Measurements from ENCODE around the gene PXK.
"Not testable (repeated sequence)": the region's sequence is repeated elsewhere in the genome, so short reads cannot be mapped to it uniquely, and the experiment has no call there.

PXK gene

GRCh38 chr3:58332575-58333188 is at the start of gene PXK:
Gene PXK (plus strand): TSS chr3:58332892. CDS start chr3:58332989, 97 bp downstream.
- Mint-ChIP-seq H3K4me3 (peak within 1 kb of the TSS; percentile 99), H3K9me3 (ENCODE audit: low read depth) (no peaks in the 10 kb centered on the region), H3K4me1 (ENCODE audit: low read depth) (peaks cover 42% of the 10 kb centered on the region), H3K27me3 (no peaks in the 10 kb centered on the region), H3K36me3 (peaks cover 7% of the 10 kb centered on the region), H3K27ac (peak within 1 kb of the TSS; percentile 95)

- Mint-ChIP-seq H3K27me3 (no peaks in the 10 kb centered on the region), H3K4me3 (no peak overlapping the region), H3K9me3 (ENCODE audit: low read depth) (no peaks in the 10 kb centered on the region), H3K36me3 (peaks cover 9% of the 10 kb centered on the region), H3K4me1 (ENCODE audit: low read depth) (no peaks in the 10 kb centered on the region), H3K27ac (no peak overlapping the region)
Observed at GRCh38 chr3:58285334-58285733, 47.4 kb upstream of the PXK start.

GRCh38 chr3:58287354-58287753 is 45.3 kb upstream of the PXK start:
- Mint-ChIP-seq H3K27ac (no peak overlapping the region), H3K4me3 (no peak overlapping the region), H3K27me3 (no peaks in the 10 kb centered on the region), H3K36me3 (peaks cover 8% of the 10 kb centered on the region), H3K9me3 (ENCODE audit: low read depth) (no peaks in the 10 kb centered on the region), H3K4me1 (ENCODE audit: low read depth) (no peaks in the 10 kb centered on the region)

GRCh38 chr3:58288011-58288728 is 44.5 kb upstream of the PXK start:
- no peaks in the 10 kb centered on the region for H3K27me3 Mint-ChIP-seq
- H3K4me1 Mint-ChIP-seq (ENCODE audit: low read depth) = no peaks in the 10 kb centered on the region
- peaks cover 8% of the 10 kb centered on the region for H3K36me3 Mint-ChIP-seq
- no peak overlapping the region for H3K27ac Mint-ChIP-seq
- H3K4me3 Mint-ChIP-seq = no peak overlapping the region
- no peaks in the 10 kb centered on the region for H3K9me3 Mint-ChIP-seq (ENCODE audit: low read depth)

GRCh38 chr3:58288964-58289613 is 43.6 kb upstream of the PXK start:
- H3K27ac Mint-ChIP-seq; H3K4me1 Mint-ChIP-seq (ENCODE audit: low read depth); H3K27me3 Mint-ChIP-seq; H3K4me3 Mint-ChIP-seq; H3K9me3 Mint-ChIP-seq (ENCODE audit: low read depth): not testable (repeated sequence)
- H3K36me3 Mint-ChIP-seq = peaks cover 10% of the 10 kb centered on the region

- H3K4me1 Mint-ChIP-seq (ENCODE audit: low read depth); H3K36me3 Mint-ChIP-seq; H3K9me3 Mint-ChIP-seq (ENCODE audit: low read depth); H3K27ac Mint-ChIP-seq; H3K27me3 Mint-ChIP-seq; H3K4me3 Mint-ChIP-seq: not testable (repeated sequence)
Observed at GRCh38 chr3:58290446-58290845, 42.2 kb upstream of the PXK start.

- H3K4me3 Mint-ChIP-seq = no peak overlapping the region
- peaks cover 11% of the 10 kb centered on the region for H3K36me3 Mint-ChIP-seq
- no peak overlapping the region for H3K27ac Mint-ChIP-seq
Observed at GRCh38 chr3:58291671-58292338, 40.9 kb upstream of the PXK start.

GRCh38 chr3:58292866-58293265 is 39.8 kb upstream of the PXK start:
- no peaks in the 10 kb centered on the region for H3K9me3 Mint-ChIP-seq (ENCODE audit: low read depth)
- no peaks in the 10 kb centered on the region for H3K27me3 Mint-ChIP-seq
- H3K27ac Mint-ChIP-seq = no peak overlapping the region
- H3K4me3 Mint-ChIP-seq = no peak overlapping the region
- no peaks in the 10 kb centered on the region for H3K4me1 Mint-ChIP-seq (ENCODE audit: low read depth)
- peaks cover 11% of the 10 kb centered on the region for H3K36me3 Mint-ChIP-seq

More at GRCh38 chr3:58291671-58292338, 40.9 kb upstream of the PXK start:
- no peaks in the 10 kb centered on the region for H3K27me3 Mint-ChIP-seq
- no peaks in the 10 kb centered on the region for H3K4me1 Mint-ChIP-seq (ENCODE audit: low read depth)
- H3K9me3 Mint-ChIP-seq (ENCODE audit: low read depth) = no peaks in the 10 kb centered on the region

- Mint-ChIP-seq H3K36me3 (peaks cover 8% of the 10 kb centered on the region), H3K27me3 (peaks cover 1% of the 10 kb centered on the region), H3K4me3 (no peak overlapping the region), H3K4me1 (ENCODE audit: low read depth) (no peaks in the 10 kb centered on the region), H3K27ac (no peak overlapping the region), H3K9me3 (ENCODE audit: low read depth) (no peaks in the 10 kb centered on the region)
Observed at GRCh38 chr3:58293516-58293915, 39.2 kb upstream of the PXK start.

GRCh38 chr3:58296269-58296668 is 36.4 kb upstream of the PXK start:
- Mint-ChIP-seq H3K36me3 (peaks cover 8% of the 10 kb centered on the region), H3K9me3 (ENCODE audit: low read depth) (peaks cover 1% of the 10 kb centered on the region), H3K4me3 (no peak overlapping the region), H3K27me3 (peaks cover 9% of the 10 kb centered on the region), H3K4me1 (ENCODE audit: low read depth) (no peaks in the 10 kb centered on the region), H3K27ac (no peak overlapping the region)

- no peaks in the 10 kb centered on the region for H3K4me1 Mint-ChIP-seq (ENCODE audit: low read depth)
- no peak overlapping the region for H3K27ac Mint-ChIP-seq
- peaks cover 3% of the 10 kb centered on the region for H3K9me3 Mint-ChIP-seq (ENCODE audit: low read depth)
- peaks cover 8% of the 10 kb centered on the region for H3K36me3 Mint-ChIP-seq
- H3K4me3 Mint-ChIP-seq = no peak overlapping the region
- peaks cover 12% of the 10 kb centered on the region for H3K27me3 Mint-ChIP-seq
Observed at GRCh38 chr3:58296843-58297242, 35.8 kb upstream of the PXK start.

GRCh38 chr3:58298190-58298589 is 34.5 kb upstream of the PXK start:
- Mint-ChIP-seq H3K9me3 (ENCODE audit: low read depth) (peaks cover 3% of the 10 kb centered on the region), H3K27ac (no peak overlapping the region), H3K27me3 (peaks cover 15% of the 10 kb centered on the region), H3K4me1 (ENCODE audit: low read depth) (no peaks in the 10 kb centered on the region), H3K4me3 (no peak overlapping the region), H3K36me3 (peaks cover 8% of the 10 kb centered on the region)

GRCh38 chr3:58299075-58299474 is 33.6 kb upstream of the PXK start:
- Mint-ChIP-seq H3K27ac (no peak overlapping the region), H3K4me3 (no peak overlapping the region), H3K27me3 (peaks cover 15% of the 10 kb centered on the region), H3K4me1 (ENCODE audit: low read depth) (no peaks in the 10 kb centered on the region), H3K9me3 (ENCODE audit: low read depth) (peaks cover 3% of the 10 kb centered on the region), H3K36me3 (peaks cover 5% of the 10 kb centered on the region)

- Mint-ChIP-seq H3K27ac (no peak overlapping the region), H3K4me1 (ENCODE audit: low read depth) (no peaks in the 10 kb centered on the region), H3K9me3 (ENCODE audit: low read depth) (peaks cover 3% of the 10 kb centered on the region), H3K36me3 (peaks cover 4% of the 10 kb centered on the region), H3K27me3 (peaks cover 15% of the 10 kb centered on the region), H3K4me3 (no peak overlapping the region)
Observed at GRCh38 chr3:58299839-58300516, 32.7 kb upstream of the PXK start.

All from activated naive CD8-positive, alpha-beta T cell (primary cell).